Panc1 (cell line): ENCODE measurements around the gene C2CD2. TPM values are rescaled to one million over a fixed set of nuclear protein-coding genes. Genes with fewer than 3 reads are reported as not detected.

Experiments used
- ATAC-seq: fragments of 200-7000 bp; cut with Tn5 transposase; 2 replicates; pipeline ENCODE4 v1.9.1; 2020; ENCODE audit warnings: mild to moderate bottlenecking, moderate library complexity
- BruUV-seq: library from RNA; stranded (reverse); fragments of 400-500 nt; replicated peaks from 2 replicates; lab custom pipeline; 2021; lab: Mats Ljungman, UMichigan
- CTCF ChIA-PET: fragments of 300-600 bp; sonication (Branson Sonifier 250); formaldehyde crosslinking; loops from one replicate; lab custom pipeline; 2022; ENCODE audit warnings: antibody characterized with exemption; lab: Charles Lee
- POLR2A ChIA-PET: fragments of 300-600 bp; sonication (Branson Sonifier 250); formaldehyde crosslinking; loops from one replicate; lab custom pipeline; 2022; ENCODE audit warnings: antibody characterized with exemption; lab: Charles Lee
- DNase-seq: peaks from one replicate; pipeline ENCODE4 v3.0.0-alpha.2; 2010; ENCODE audit warnings: low read depth, low spot score
- H3K27ac ChIP-seq: 2 replicates; pipeline ENCODE4 v1.5.1; 2011; ENCODE audit warnings: mild to moderate bottlenecking, low read length, inconsistent platforms
- H3K27me3 ChIP-seq: fragments of 200-500 bp; sonication (Bioruptor generic); 2 replicates; pipeline ENCODE4 v1.6.0; 2014; ENCODE audit warnings: low read length, inconsistent platforms; ENCODE audit not compliant: control insufficient read depth, insufficient read depth
- H3K36me3 ChIP-seq: fragments of 200-500 bp; sonication (Bioruptor generic); 2 replicates; pipeline ENCODE4 v1.5.1; 2014; ENCODE audit warnings: inconsistent platforms, mild to moderate bottlenecking, low read length, moderate library complexity; ENCODE audit not compliant: control insufficient read depth, insufficient read depth
- H3K4me1 ChIP-seq: 2 replicates; pipeline ENCODE4 v1.5.1; 2011; ENCODE audit warnings: inconsistent platforms, mild to moderate bottlenecking, low read length, moderate library complexity; ENCODE audit not compliant: control insufficient read depth, insufficient read depth
- H3K4me3 ChIP-seq, 2 experiments: 2 replicates each; pipeline ENCODE4 v1.5.1; 2011 to 2012; ENCODE audit warnings: low read depth in 2 of 2, low read length in 2 of 2, mild to moderate bottlenecking in 2 of 2, inconsistent platforms in 1 of 2, moderate library complexity in 1 of 2
- H3K9me3 ChIP-seq: fragments of 200-500 bp; sonication (Bioruptor generic); 2 replicates; pipeline ENCODE4 v1.5.1; 2014; ENCODE audit warnings: low read depth, mild to moderate bottlenecking, inconsistent platforms, low read length, moderate library complexity; ENCODE audit not compliant: control insufficient read depth, insufficient read depth
- CTCF ChIP-seq: fragments of 450-650 bp; IDR thresholded peaks from 2 replicates; pipeline ENCODE4 v1.5.1; 2017; ENCODE audit warnings: mild to moderate bottlenecking
- POLR2AphosphoS5 ChIP-seq: IDR thresholded peaks from 2 replicates; pipeline ENCODE4 v1.6.1; 2012; ENCODE audit warnings: mild to moderate bottlenecking, low read depth, low read length, moderate library complexity
- REST ChIP-seq, 2 experiments: IDR thresholded peaks; 2 replicates each; pipeline ENCODE4 v1.6.1; 2011 to 2012; ENCODE audit warnings: low read depth in 2 of 2, control low read depth in 1 of 2, low read length in 1 of 2, mild to moderate bottlenecking in 1 of 2, moderate library complexity in 1 of 2; ENCODE audit not compliant: insufficient read depth in 1 of 2
- SIN3A ChIP-seq: IDR thresholded peaks from 2 replicates; pipeline ENCODE4 v1.6.1; 2012; ENCODE audit warnings: low read depth, mild to moderate bottlenecking, low read length, moderate library complexity, borderline replicate concordance; ENCODE audit not compliant: insufficient read depth
- TCF7L2 ChIP-seq: IDR thresholded peaks from 2 replicates; pipeline ENCODE4 v1.6.1; 2011; ENCODE audit warnings: mild to moderate bottlenecking, low read depth, low read length, inconsistent platforms
- in situ Hi-C: cut with HindIII; loops from 2 replicates; pipeline ENCODE4 v1.10.0; 2016; ENCODE audit warnings: low sequenced_read_pairs, low pct_unique_long_range_greater_than_20kb
- intact Hi-C: fragments of 100-400 bp; cut with micrococcal nuclease; formaldehyde crosslinking; loops from one replicate; pipeline ENCODE4 v1.10.0; 2022; ENCODE audit not compliant: unreplicated experiment
- total RNA-seq: library from RNA; stranded (reverse); gene quantifications from one replicate; pipeline ENCODE4 v1.2.1, GENCODE V29; 2021; ENCODE audit not compliant: unreplicated experiment

The C2CD2 gene
- total RNA-seq, 1 experiment from 2014 or later = 14.0 TPM

- ChIA-PET CTCF (no interaction called here), POLR2A (no interaction called here)
- in situ Hi-C loops = no loop called here
- DNase-seq (no peak), ATAC-seq (no peak)
- no peak overlapping the region for H3K4me3 ChIP-seq
- H3K27me3 ChIP-seq = no peaks in the 10 kb centered on the region
- H3K4me1 ChIP-seq = no peaks in the 10 kb centered on the region
- H3K36me3 ChIP-seq = no peaks in the 10 kb centered on the region
- no TSS peak for BruUV-seq
- no peak for TF ChIP-seq TCF7L2
- TF ChIP-seq POLR2AphosphoS5 = no peak
- no peak for TF ChIP-seq REST (IDR thresholded peaks at IDR 0.05; ENCODE audit: insufficient read depth in 1 of 2, low read depth in 2 of 2, low read length in 1 of 2)
- TF ChIP-seq SIN3A = no peak
- TF ChIP-seq CTCF = no peak
- intact Hi-C loops = no loop called here
- H3K9me3 ChIP-seq = no peaks in the 10 kb centered on the region
- no peak overlapping the region for H3K27ac ChIP-seq
Observed at GRCh38 chr21:41942457-41942856, 11.4 kb downstream of the C2CD2 start.

DNA sequence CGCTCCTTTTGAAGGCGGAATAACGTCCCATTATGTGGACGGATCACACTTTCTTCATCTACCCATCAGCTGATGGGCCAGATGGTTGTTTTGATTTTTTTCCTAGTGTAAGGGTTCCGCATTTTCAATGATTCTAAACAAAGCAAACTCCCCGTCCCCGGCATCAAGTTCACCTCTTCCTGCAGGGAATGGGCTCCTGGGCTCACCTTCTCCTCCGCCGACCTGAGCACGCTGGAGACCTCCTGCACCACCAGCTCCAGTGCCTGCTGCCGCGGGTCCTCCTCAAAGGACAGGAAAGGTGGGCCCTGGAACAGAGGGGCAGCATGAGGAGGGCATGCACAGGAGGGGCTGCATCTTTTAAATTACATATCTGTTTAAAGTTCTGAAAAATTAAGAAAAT is 11.9 kb downstream of the C2CD2 start:
- H3K27me3 ChIP-seq = no peaks in the 10 kb centered on the region
- ATAC-seq = no peak
- BruUV-seq = no TSS peak
- no peak for TF ChIP-seq TCF7L2
- no peak for TF ChIP-seq SIN3A
- no peak for TF ChIP-seq POLR2AphosphoS5
- TF ChIP-seq CTCF = no peak
- TF ChIP-seq REST (IDR thresholded peaks at IDR 0.05; ENCODE audit: insufficient read depth in 1 of 2, low read depth in 2 of 2, low read length in 1 of 2) = no peak
- ChIA-PET CTCF (no interaction called here), POLR2A (no interaction called here)
- no peak overlapping the region for H3K4me3 ChIP-seq
- H3K27ac ChIP-seq = no peak overlapping the region
- H3K9me3 ChIP-seq = no peaks in the 10 kb centered on the region
- in situ Hi-C loops = no loop called here
- no peak for DNase-seq
- H3K36me3 ChIP-seq = no peaks in the 10 kb centered on the region
- intact Hi-C loops = no loop called here
- H3K4me1 ChIP-seq = no peaks in the 10 kb centered on the region
